ENCODE measurements around the gene DUSP14.

The DUSP14 gene

DNA sequence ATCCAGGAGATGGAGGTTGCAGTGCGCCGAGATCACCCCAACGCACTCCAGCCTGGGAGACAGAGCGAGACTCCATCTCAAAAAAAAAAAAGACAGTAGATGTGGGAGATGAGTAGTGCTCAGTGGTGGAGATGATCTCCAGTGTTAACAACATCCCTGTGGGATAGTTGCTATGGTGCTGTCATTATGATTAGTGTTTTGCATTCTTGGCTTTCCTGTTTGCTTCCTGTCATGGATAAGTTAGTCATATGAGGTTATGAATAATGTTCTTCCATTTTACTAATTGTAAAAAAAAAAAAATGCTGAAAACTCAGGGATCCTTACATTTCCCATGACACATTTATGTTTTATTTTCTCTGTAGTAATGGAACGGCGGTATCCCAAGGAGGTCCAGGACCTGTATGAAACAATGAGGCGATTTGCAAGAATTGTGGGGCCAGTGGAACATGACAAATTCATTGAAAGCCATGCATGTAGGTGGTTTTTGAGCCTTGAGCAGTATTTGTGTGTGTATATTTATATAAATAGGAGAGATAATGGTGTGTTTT lies 24.5 kb upstream of the DUSP14 start:
- peaks cover 36% of the 10 kb centered on the region for H3K36me3 ChIP-seq (ENCODE audit: control insufficient read depth, insufficient read depth, low read length)

DNA sequence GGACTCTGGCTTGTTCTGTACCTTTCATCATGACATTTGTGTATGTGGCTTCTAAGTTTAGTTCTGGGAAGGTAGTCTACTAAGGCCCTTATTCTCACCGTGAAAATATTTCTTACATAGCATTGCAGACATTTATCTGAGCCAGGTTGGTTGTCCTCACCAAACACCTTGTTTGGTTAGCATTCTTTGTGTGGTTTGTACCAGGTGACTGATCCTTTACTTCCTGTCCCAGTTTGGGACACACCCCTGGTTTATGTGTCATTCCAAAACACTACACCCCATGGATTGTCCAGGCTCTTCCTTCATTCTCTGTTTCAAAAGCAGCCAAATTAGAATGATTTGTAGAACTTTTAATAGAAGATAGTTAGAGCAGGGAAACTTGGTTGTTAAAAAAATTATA lies 23.2 kb upstream of the DUSP14 start:
- peaks cover 46% of the 10 kb centered on the region for H3K36me3 ChIP-seq (ENCODE audit: control insufficient read depth, insufficient read depth, low read length)
- H3K9me3 ChIP-seq (ENCODE audit: control insufficient read depth, insufficient read depth, low read depth, low read length): no peaks in the 10 kb centered on the region

More for the DNA sequence above, 24.5 kb upstream of the DUSP14 start:
- Histone ChIP-seq H3K4me3 (ENCODE audit: low read depth, low read length) (no peak overlapping the region), H3K9ac (ENCODE audit: low read length) (no peak overlapping the region), H3K4me1 (ENCODE audit: control insufficient read depth, insufficient read depth, low read length) (no peaks in the 10 kb centered on the region), H3K27me3 (ENCODE audit: control insufficient read depth, insufficient read depth, low read length) (no peaks in the 10 kb centered on the region), H3K27ac (ENCODE audit: low read depth, low read length) (no peak overlapping the region), H3K9me3 (ENCODE audit: control insufficient read depth, insufficient read depth, low read depth, low read length) (no peaks in the 10 kb centered on the region)

DNA sequence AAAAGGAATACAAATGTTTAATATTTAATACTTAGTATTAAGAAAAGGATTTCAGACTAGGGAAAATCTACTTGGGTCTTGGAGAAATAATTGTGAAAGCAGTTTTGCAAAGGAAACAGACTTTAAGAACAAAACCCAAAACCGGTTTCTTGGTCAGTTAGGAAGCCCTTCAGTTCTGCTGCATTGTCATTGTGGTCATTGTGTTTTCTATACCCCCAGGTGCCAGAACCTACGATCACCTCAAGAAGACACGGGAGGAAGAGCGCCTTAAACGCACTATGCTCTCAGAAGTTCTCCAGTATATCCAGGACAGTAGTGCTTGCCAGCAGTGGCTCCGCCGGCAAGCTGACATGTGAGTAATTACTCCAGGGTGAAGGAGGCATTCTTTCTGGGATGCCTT lies 19.5 kb upstream of the DUSP14 start:
- H3K27me3 ChIP-seq (ENCODE audit: control insufficient read depth, insufficient read depth, low read length): no peaks in the 10 kb centered on the region
- no peaks in the 10 kb centered on the region for H3K4me1 ChIP-seq (ENCODE audit: control insufficient read depth, insufficient read depth, low read length)
- H3K4me3 ChIP-seq (ENCODE audit: low read depth, low read length): no peak overlapping the region
- H3K27ac ChIP-seq (ENCODE audit: low read depth, low read length): no peak overlapping the region
- H3K36me3 ChIP-seq (ENCODE audit: control insufficient read depth, insufficient read depth, low read length): peaks cover 65% of the 10 kb centered on the region
- H3K9me3 ChIP-seq (ENCODE audit: control insufficient read depth, insufficient read depth, low read depth, low read length): no peaks in the 10 kb centered on the region
- H3K9ac ChIP-seq (ENCODE audit: low read length): no peak overlapping the region

More for the DNA sequence above, 23.2 kb upstream of the DUSP14 start:
- Histone ChIP-seq H3K4me1 (ENCODE audit: control insufficient read depth, insufficient read depth, low read length) (no peaks in the 10 kb centered on the region), H3K4me3 (ENCODE audit: low read depth, low read length) (no peak overlapping the region), H3K27ac (ENCODE audit: low read depth, low read length) (no peak overlapping the region), H3K27me3 (ENCODE audit: control insufficient read depth, insufficient read depth, low read length) (no peaks in the 10 kb centered on the region), H3K9ac (ENCODE audit: low read length) (no peak overlapping the region)

DNA sequence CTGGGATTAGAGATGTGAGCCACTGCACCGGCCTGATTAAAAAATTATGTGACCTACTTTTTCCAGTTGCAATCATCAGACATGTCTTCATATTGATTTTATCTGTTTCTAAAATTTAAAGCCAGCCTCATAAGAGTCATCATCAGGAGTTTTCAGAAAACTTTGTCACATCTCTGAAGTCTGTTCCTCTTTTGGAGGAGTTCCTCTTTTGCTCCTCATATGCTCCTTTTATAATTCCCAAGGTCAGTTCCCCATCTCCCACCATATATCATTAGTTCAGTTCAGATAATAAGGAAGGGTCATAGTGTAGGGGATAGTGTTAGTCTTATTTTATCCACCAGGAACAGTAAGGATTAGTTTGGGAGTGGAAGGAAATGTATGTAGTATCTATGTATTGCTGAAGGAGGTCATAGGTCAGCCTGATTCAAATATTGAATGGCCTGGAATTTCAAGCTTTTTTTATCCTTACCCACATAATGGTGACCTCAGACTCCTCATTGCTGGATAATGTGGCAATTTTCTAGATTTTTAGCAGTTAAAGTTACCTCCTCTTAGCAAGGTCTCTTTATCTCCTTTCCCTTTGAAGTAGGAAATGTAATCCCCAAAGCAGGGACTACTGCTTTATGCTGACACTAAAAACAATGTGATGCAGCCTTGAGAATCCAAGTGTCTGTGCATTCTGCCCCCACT lies 13.8 kb upstream of the DUSP14 start:
- Histone ChIP-seq H3K36me3 (ENCODE audit: control insufficient read depth, insufficient read depth, low read length) (peaks cover 66% of the 10 kb centered on the region), H3K27ac (ENCODE audit: low read depth, low read length) (no peak overlapping the region)

DNA sequence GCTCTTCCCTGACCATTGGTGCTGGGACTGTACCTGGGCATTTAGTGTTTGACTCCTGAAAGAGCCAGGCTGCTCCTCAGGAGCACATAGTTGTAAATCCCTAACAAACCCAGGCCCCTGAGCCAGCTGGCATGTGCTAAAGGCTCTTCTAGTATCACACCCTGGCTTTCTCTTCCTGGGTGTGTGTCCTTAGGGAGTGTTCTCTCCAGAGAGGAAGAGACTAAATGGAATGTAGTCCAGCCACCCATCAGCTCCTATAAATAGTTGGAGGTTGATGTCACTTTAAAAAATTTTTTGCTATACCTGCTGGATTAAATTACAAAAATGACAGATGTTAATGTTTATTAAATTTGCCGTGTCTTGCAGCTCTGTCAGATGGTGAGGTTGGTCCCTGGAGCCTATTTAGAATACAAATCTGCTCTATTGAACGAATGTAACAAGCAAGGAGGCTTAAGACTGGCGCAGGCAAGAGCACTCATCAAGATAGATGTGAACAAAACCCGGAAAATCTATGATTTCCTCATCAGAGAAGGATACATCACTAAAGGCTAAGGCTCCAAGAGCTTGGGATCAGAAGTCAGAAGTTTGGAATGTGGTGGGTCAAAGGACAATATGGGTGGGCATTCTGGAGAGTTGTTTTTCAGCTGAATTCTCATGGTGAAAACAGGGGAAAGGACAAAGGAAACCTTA lies 13.1 kb upstream of the DUSP14 start:
- Histone ChIP-seq H3K9me3 (ENCODE audit: control insufficient read depth, insufficient read depth, low read depth, low read length) (no peaks in the 10 kb centered on the region), H3K4me3 (ENCODE audit: low read depth, low read length) (no peak overlapping the region), H3K36me3 (ENCODE audit: control insufficient read depth, insufficient read depth, low read length) (peaks cover 63% of the 10 kb centered on the region), H3K27me3 (ENCODE audit: control insufficient read depth, insufficient read depth, low read length) (no peaks in the 10 kb centered on the region), H3K4me1 (ENCODE audit: control insufficient read depth, insufficient read depth, low read length) (peaks cover 3% of the 10 kb centered on the region; the same call in 1 of the 2 replicates), H3K27ac (ENCODE audit: low read depth, low read length) (no peak overlapping the region), H3K9ac (ENCODE audit: low read length) (no peak overlapping the region)

More for the DNA sequence above, 13.8 kb upstream of the DUSP14 start:
- H3K27me3 ChIP-seq (ENCODE audit: control insufficient read depth, insufficient read depth, low read length): no peaks in the 10 kb centered on the region
- no peak overlapping the region for H3K4me3 ChIP-seq (ENCODE audit: low read depth, low read length)
- no peaks in the 10 kb centered on the region for H3K4me1 ChIP-seq (ENCODE audit: control insufficient read depth, insufficient read depth, low read length)
- H3K9me3 ChIP-seq (ENCODE audit: control insufficient read depth, insufficient read depth, low read depth, low read length): no peaks in the 10 kb centered on the region
- no peak overlapping the region for H3K9ac ChIP-seq (ENCODE audit: low read length)

DNA sequence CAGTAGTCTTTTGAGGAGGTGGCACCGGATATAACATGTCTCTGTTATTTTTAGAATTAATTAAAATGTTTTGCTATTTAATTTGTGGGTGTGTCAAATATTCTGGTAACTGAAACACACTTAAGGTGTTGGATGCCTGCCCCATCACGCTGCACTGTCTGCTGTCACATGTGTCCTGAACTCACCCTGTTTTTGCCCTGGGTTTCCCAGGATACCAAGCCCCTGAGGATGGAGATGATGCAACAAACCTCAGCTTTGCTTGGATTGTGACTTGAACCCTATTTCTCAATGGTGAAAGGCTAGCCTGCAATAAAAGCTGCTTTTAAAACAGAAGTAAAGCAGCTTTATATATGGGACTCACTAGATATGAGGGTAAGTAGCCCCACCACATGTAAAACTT lies 11.5 kb upstream of the DUSP14 start:
- no peak overlapping the region for H3K27ac ChIP-seq (ENCODE audit: low read depth, low read length)
- no peaks in the 10 kb centered on the region for H3K27me3 ChIP-seq (ENCODE audit: control insufficient read depth, insufficient read depth, low read length)
- no peaks in the 10 kb centered on the region for H3K9me3 ChIP-seq (ENCODE audit: control insufficient read depth, insufficient read depth, low read depth, low read length)
- H3K36me3 ChIP-seq (ENCODE audit: control insufficient read depth, insufficient read depth, low read length): peaks cover 55% of the 10 kb centered on the region
- H3K4me3 ChIP-seq (ENCODE audit: low read depth, low read length): no peak overlapping the region
- H3K9ac ChIP-seq (ENCODE audit: low read length): no peak overlapping the region
- peaks cover 8% of the 10 kb centered on the region for H3K4me1 ChIP-seq (ENCODE audit: control insufficient read depth, insufficient read depth, low read length)

DNA sequence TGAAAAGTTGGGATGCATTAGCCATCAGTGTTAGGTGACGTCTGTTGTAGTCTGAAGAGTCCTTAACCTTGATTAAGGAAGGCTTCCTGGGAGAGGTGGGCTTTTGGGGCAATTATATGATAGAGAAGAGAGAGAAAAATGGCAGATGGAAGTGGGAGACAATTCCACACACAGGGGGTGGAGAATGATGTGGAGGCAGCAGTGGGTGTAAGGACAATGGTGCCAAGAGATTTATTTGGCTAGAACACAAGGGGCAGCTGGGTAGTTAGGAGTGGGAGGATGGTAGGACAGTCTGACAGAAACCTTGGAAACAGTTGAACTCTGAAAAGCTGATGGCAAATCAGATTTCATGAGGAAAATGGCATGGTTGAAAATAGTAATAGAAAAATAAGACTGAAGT lies 10.7 kb upstream of the DUSP14 start:
- Histone ChIP-seq H3K27ac (ENCODE audit: low read depth, low read length) (no peak overlapping the region), H3K9me3 (ENCODE audit: control insufficient read depth, insufficient read depth, low read depth, low read length) (no peaks in the 10 kb centered on the region), H3K27me3 (ENCODE audit: control insufficient read depth, insufficient read depth, low read length) (no peaks in the 10 kb centered on the region), H3K36me3 (ENCODE audit: control insufficient read depth, insufficient read depth, low read length) (peaks cover 47% of the 10 kb centered on the region), H3K9ac (ENCODE audit: low read length) (no peak overlapping the region), H3K4me3 (ENCODE audit: low read depth, low read length) (no peak overlapping the region), H3K4me1 (ENCODE audit: control insufficient read depth, insufficient read depth, low read length) (peaks cover 15% of the 10 kb centered on the region)

DNA sequence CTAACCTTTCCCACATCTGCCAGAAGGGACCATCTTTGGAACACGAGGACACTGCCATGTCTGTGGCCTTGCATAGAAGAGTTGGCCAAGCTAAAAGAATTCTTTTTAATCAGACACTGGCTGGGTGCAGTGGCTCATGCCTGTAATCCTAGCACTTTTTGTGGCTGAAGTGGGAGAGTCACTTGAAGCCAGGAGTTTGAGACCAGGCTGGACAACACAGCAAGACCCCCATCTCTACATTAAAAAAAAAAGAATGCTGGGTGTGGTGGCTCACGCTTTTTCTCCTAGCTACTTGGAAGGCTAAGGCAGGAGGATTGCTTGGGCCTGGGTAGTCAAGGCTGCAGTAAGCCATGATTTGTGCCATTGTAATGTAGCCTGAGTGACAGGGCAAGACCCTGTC lies 9.3 kb upstream of the DUSP14 start:
- no peak overlapping the region for H3K9ac ChIP-seq (ENCODE audit: low read length)
- H3K36me3 ChIP-seq (ENCODE audit: control insufficient read depth, insufficient read depth, low read length): peaks cover 38% of the 10 kb centered on the region
- peaks cover 15% of the 10 kb centered on the region for H3K4me1 ChIP-seq (ENCODE audit: control insufficient read depth, insufficient read depth, low read length)
- H3K4me3 ChIP-seq (ENCODE audit: low read depth, low read length): no peak overlapping the region
- H3K27ac ChIP-seq (ENCODE audit: low read depth, low read length): no peak overlapping the region
- H3K27me3 ChIP-seq (ENCODE audit: control insufficient read depth, insufficient read depth, low read length): no peaks in the 10 kb centered on the region
- H3K9me3 ChIP-seq (ENCODE audit: control insufficient read depth, insufficient read depth, low read depth, low read length): no peaks in the 10 kb centered on the region

DNA sequence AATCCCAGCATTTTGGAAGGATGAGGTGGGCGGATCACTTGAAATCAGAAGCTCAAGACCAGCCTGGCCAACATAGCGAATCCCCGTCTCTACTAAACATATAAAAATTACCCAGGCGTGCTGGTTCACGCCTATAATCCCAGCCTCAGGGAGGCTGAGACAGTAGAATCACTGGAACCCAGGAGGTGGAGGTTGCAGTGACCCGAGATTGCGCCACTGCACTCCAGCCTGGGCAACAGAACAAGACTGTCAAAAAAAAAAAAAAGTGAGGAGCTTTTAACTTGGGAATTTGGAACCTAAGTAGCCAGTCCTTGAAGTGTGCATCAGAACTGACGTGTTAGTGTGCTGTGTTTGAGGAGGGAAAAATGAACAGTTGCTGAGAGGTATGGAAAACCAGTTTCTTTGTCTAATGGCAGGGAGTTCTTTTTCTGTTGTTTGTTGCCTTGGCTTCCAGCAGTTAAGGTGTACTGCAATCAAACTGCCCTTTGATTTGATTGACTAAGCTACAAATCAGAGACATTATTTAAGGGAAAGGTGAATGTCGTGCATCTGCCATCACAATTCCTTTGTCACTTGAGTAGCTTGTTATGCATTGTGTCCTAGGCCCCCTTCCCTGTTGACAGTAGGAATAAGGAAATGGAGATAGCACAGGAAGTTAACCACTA lies 8.6 kb upstream of the DUSP14 start:
- H3K4me3 ChIP-seq (ENCODE audit: low read depth, low read length): no peak overlapping the region
- no peak overlapping the region for H3K9ac ChIP-seq (ENCODE audit: low read length)
- H3K27me3 ChIP-seq (ENCODE audit: control insufficient read depth, insufficient read depth, low read length): no peaks in the 10 kb centered on the region
- peaks cover 15% of the 10 kb centered on the region for H3K4me1 ChIP-seq (ENCODE audit: control insufficient read depth, insufficient read depth, low read length)
- no peak overlapping the region for H3K27ac ChIP-seq (ENCODE audit: low read depth, low read length)
- no peaks in the 10 kb centered on the region for H3K9me3 ChIP-seq (ENCODE audit: control insufficient read depth, insufficient read depth, low read depth, low read length)
- peaks cover 32% of the 10 kb centered on the region for H3K36me3 ChIP-seq (ENCODE audit: control insufficient read depth, insufficient read depth, low read length)

DNA sequence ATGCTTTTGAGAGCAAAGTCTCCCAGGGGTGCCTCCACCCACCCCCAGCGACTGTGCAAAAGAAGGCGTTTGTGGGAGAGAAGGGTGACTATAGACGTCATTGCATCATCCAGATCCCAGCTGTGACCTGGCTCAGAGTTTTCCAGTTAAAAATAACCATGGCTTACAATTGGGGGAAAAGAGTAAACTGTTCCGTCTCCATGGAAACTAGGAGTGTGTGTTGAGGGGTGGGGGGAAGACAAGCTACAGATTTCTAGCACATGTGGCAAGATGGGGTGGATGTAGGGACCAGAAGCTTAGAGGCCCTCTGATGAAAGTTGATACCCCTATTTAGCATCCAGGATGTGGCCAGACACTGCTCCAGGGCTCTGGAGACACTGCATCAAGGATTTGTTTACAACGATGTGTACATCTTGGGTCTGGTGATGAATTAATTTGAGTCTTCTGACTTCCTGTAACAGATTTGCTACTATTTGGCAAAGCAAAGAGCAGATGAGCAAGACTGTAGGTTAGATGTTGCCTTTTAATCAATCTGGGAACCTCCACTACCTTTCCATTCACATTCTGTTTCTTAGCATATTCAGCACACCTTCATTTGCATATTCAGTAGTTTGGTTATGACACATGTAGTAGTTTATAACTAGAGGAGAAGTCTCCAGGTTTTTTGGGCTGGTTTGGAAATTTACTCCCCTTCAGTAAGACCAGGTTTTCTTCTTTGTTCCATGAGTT lies 6.2 kb upstream of the DUSP14 start:
- Histone ChIP-seq H3K9ac (ENCODE audit: low read length) (no peak overlapping the region), H3K27ac (ENCODE audit: low read depth, low read length) (no peak overlapping the region), H3K4me3 (ENCODE audit: low read depth, low read length) (no peak overlapping the region), H3K9me3 (ENCODE audit: control insufficient read depth, insufficient read depth, low read depth, low read length) (no peaks in the 10 kb centered on the region), H3K36me3 (ENCODE audit: control insufficient read depth, insufficient read depth, low read length) (peaks cover 13% of the 10 kb centered on the region), H3K4me1 (ENCODE audit: control insufficient read depth, insufficient read depth, low read length) (peaks cover 22% of the 10 kb centered on the region), H3K27me3 (ENCODE audit: control insufficient read depth, insufficient read depth, low read length) (peaks cover 6% of the 10 kb centered on the region; the same call in 1 of the 2 replicates)
